GM12878 (cell line): ENCODE results near the gene PRDM15. TPM values are rescaled to one million over a fixed set of nuclear protein-coding genes. Genes with fewer than 3 reads are reported as not detected.
A peak's percentile ranks its signal among the peaks of the same experiment; 100 is the strongest.

Experiments used
- ATF7 ChIP-seq: fragments of 450-650 bp; IDR thresholded peaks from 2 replicates; pipeline ENCODE4 v1.6.1; 2016; ENCODE audit warnings: low read depth, mild to moderate bottlenecking
- BACH1 ChIP-seq: fragments of 450-650 bp; IDR thresholded peaks from 2 replicates; pipeline ENCODE4 v1.6.1; 2017; ENCODE audit warnings: mild to moderate bottlenecking, borderline replicate concordance
- BMI1 ChIP-seq: fragments of 450-650 bp; IDR thresholded peaks from 2 replicates; pipeline ENCODE4 v1.6.1; 2016; ENCODE audit warnings: mild to moderate bottlenecking, moderate library complexity, borderline replicate concordance
- BRCA1 ChIP-seq: IDR thresholded peaks from 2 replicates; pipeline ENCODE4 v1.6.1; 2011; ENCODE audit warnings: low read depth, low read length, improper control_type of control experiment
- ESRRA ChIP-seq: IDR thresholded peaks from 2 replicates; pipeline ENCODE4 v1.6.1; 2012; ENCODE audit warnings: mild to moderate bottlenecking, low read length, improper control_type of control experiment
- POLR2AphosphoS2 ChIP-seq: IDR thresholded peaks from 2 replicates; pipeline ENCODE4 v1.6.1; 2011; ENCODE audit warnings: low read depth, mild to moderate bottlenecking, low read length, improper control_type of control experiment, moderate library complexity
- RCOR1 ChIP-seq: conservative IDR thresholded peaks from 2 replicates; pipeline ENCODE4 v1.6.1; 2012; ENCODE audit warnings: low read depth, low read length, improper control_type of control experiment
- RFX5 ChIP-seq: IDR thresholded peaks from 2 replicates; pipeline ENCODE4 v1.6.1; 2011; ENCODE audit warnings: low read depth, low read length, improper control_type of control experiment
- SIX5 ChIP-seq: IDR thresholded peaks from 2 replicates; pipeline ENCODE4 v1.6.1; 2011; ENCODE audit warnings: mild to moderate bottlenecking, low read depth, low read length, moderate library complexity; ENCODE audit not compliant: severe bottlenecking
- SMAD5 ChIP-seq: IDR thresholded peaks from 2 replicates; pipeline ENCODE4 v1.6.1; 2016; ENCODE audit warnings: antibody characterized with exemption, low read depth
- SMC3 ChIP-seq: IDR thresholded peaks from 2 replicates; pipeline ENCODE4 v1.6.1; 2011; ENCODE audit warnings: low read length, improper control_type of control experiment, borderline replicate concordance
- SPI1 ChIP-seq: IDR thresholded peaks from 2 replicates; pipeline ENCODE4 v1.6.1; 2011; ENCODE audit warnings: low read depth, mild to moderate bottlenecking, low read length, moderate library complexity, borderline replicate concordance; ENCODE audit not compliant: insufficient read depth
- SREBF1 ChIP-seq: IDR thresholded peaks from 2 replicates; pipeline ENCODE4 v1.6.1; 2012; ENCODE audit warnings: mild to moderate bottlenecking, low read length
- SRF ChIP-seq, 2 experiments: IDR thresholded peaks; 2 replicates each; pipeline ENCODE4 v1.6.1; 2011; ENCODE audit warnings: low read depth in 2 of 2, low read length in 2 of 2, mild to moderate bottlenecking in 1 of 2, moderate library complexity in 1 of 2
- TARDBP ChIP-seq: IDR thresholded peaks from 2 replicates; pipeline ENCODE4 v1.6.1; 2016; ENCODE audit warnings: borderline replicate concordance
- TBL1XR1 ChIP-seq: IDR thresholded peaks from 2 replicates; pipeline ENCODE4 v1.6.1; 2012; ENCODE audit warnings: low read depth, low read length, improper control_type of control experiment
- USF2 ChIP-seq: IDR thresholded peaks from 2 replicates; pipeline ENCODE4 v1.6.1; 2011; ENCODE audit warnings: low read depth, low read length, improper control_type of control experiment, borderline replicate concordance
- WRNIP1 ChIP-seq: IDR thresholded peaks from 2 replicates; pipeline ENCODE4 v1.6.1; 2011; ENCODE audit warnings: low read depth, low read length, improper control_type of control experiment, borderline replicate concordance
- YBX1 ChIP-seq: fragments of 450-650 bp; IDR thresholded peaks from 2 replicates; pipeline ENCODE4 v1.6.1; 2016; ENCODE audit warnings: antibody characterized with exemption
- ZBTB33 ChIP-seq: fragments of 450-650 bp; IDR thresholded peaks from 2 replicates; pipeline ENCODE4 v1.6.1; 2017; ENCODE audit warnings: mild to moderate bottlenecking
- ZNF384 ChIP-seq: IDR thresholded peaks from 2 replicates; pipeline ENCODE4 v1.6.1; 2012; ENCODE audit warnings: low read depth, mild to moderate bottlenecking, low read length, improper control_type of control experiment, borderline replicate concordance
- ZZZ3 ChIP-seq: IDR thresholded peaks from 2 replicates; pipeline ENCODE4 v1.6.1; 2011; ENCODE audit warnings: low read depth; ENCODE audit not compliant: control insufficient read depth, insufficient read length
- polyA plus RNA-seq, 11 experiments: library from polyadenylated mRNA; depleted of rRNA in 4 of 11; unstranded in 6 of 11; stranded (reverse) in 5 of 11; fragments of >200 nt; fragmentation: Nextera tagmentation in 4 of 11; fragmentation: Illumina TruSeq in 1 of 11; extraction: Ambion mirVana in 4 of 11; extraction: Trizol in 1 of 11; gene quantifications; 1 replicate in 1 of 11; 2 replicates in 10 of 11; pipeline versions ENCODE4 v1.2.1 to v1.2.3, GENCODE V29; 2011 to 2016; ENCODE audit warnings: inconsistent platforms in 2 of 11, missing spikeins in 2 of 11, low read depth in 1 of 11
- total RNA-seq, 4 experiments: library from RNA; depleted of rRNA in 3 of 4; stranded (reverse); fragments of >200 nt in 3 of 4; fragmentation: Illumina TruSeq in 1 of 4; extraction: Trizol in 1 of 4; gene quantifications; 2 replicates each; pipeline versions ENCODE4 v1.2.1 to v1.2.3, GENCODE V29; 2013 to 2021
- TF ChIP-seq, protein P1 (sequence below): fragments of 450-650 bp; IDR thresholded peaks from 2 replicates; pipeline ENCODE4 v1.6.1; 2017; ENCODE audit warnings: mild to moderate bottlenecking, moderate library complexity
- TF ChIP-seq, protein P2 (sequence below): fragments of 450-650 bp; IDR thresholded peaks from 2 replicates; pipeline ENCODE4 v1.6.1; 2016; ENCODE audit warnings: mild to moderate bottlenecking

PRDM15 gene
- total and polyA plus RNA-seq, 10 of the 15 experiments (the other 5 are each of a cell fraction or from before 2014, with no cell fraction given): 2.2 to 16.0 (median 8.6) TPM

GRCh38 chr21:41928621-41929220, 49.6 kb upstream of the PRDM15 start (continued):
- TF ChIP-seq, protein P1, sequence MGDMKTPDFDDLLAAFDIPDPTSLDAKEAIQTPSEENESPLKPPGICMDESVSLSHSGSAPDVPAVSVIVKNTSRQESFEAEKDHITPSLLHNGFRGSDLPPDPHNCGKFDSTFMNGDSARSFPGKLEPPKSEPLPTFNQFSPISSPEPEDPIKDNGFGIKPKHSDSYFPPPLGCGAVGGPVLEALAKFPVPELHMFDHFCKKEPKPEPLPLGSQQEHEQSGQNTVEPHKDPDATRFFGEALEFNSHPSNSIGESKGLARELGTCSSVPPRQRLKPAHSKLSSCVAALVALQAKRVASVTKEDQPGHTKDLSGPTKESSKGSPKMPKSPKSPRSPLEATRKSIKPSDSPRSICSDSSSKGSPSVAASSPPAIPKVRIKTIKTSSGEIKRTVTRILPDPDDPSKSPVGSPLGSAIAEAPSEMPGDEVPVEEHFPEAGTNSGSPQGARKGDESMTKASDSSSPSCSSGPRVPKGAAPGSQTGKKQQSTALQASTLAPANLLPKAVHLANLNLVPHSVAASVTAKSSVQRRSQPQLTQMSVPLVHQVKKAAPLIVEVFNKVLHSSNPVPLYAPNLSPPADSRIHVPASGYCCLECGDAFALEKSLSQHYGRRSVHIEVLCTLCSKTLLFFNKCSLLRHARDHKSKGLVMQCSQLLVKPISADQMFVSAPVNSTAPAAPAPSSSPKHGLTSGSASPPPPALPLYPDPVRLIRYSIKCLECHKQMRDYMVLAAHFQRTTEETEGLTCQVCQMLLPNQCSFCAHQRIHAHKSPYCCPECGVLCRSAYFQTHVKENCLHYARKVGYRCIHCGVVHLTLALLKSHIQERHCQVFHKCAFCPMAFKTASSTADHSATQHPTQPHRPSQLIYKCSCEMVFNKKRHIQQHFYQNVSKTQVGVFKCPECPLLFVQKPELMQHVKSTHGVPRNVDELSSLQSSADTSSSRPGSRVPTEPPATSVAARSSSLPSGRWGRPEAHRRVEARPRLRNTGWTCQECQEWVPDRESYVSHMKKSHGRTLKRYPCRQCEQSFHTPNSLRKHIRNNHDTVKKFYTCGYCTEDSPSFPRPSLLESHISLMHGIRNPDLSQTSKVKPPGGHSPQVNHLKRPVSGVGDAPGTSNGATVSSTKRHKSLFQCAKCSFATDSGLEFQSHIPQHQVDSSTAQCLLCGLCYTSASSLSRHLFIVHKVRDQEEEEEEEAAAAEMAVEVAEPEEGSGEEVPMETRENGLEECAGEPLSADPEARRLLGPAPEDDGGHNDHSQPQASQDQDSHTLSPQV: no peak
- TF ChIP-seq TARDBP (no peak), SREBF1 (no peak), SPI1 (peak; percentile 94), ATF7 (peak; percentile 73), BACH1 (peak; percentile 42; the same call in 1 of the 2 replicates), ZNF384 (peak; percentile 5; the same call in 1 of the 2 replicates), BMI1 (peak; percentile 55; the same call in 1 of the 2 replicates), YBX1 (no peak), TBL1XR1 (peak; percentile 38; the same call in 1 of the 2 replicates), SMC3 (no peak), RFX5 (no peak), RCOR1 (peak; percentile 76; the same call in 1 of the 2 replicates), SRF (IDR thresholded peaks at IDR 0.05; ENCODE audit: low read depth in 2 of 2, low read length in 2 of 2) (no peak), ESRRA (no peak), SMAD5 (no peak), SIX5 (no peak), BRCA1 (no peak), WRNIP1 (no peak), ZZZ3 (no peak), USF2 (no peak), POLR2AphosphoS2 (no peak), ZBTB33 (no peak)
- TF ChIP-seq, protein P2, sequence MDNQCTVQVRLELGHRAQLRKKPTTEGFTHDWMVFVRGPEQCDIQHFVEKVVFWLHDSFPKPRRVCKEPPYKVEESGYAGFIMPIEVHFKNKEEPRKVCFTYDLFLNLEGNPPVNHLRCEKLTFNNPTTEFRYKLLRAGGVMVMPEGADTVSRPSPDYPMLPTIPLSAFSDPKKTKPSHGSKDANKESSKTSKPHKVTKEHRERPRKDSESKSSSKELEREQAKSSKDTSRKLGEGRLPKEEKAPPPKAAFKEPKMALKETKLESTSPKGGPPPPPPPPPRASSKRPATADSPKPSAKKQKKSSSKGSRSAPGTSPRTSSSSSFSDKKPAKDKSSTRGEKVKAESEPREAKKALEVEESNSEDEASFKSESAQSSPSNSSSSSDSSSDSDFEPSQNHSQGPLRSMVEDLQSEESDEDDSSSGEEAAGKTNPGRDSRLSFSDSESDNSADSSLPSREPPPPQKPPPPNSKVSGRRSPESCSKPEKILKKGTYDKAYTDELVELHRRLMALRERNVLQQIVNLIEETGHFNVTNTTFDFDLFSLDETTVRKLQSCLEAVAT: peak; percentile 71
